GM21447 (cell line): ENCODE results near the gene CTSF.
"Not testable (repeated sequence)": the region's sequence is repeated elsewhere in the genome, so short reads cannot be mapped to it uniquely, and the experiment has no call there.

Experiments used
- ATAC-seq: cut with Tn5 transposase; IDR thresholded peaks from one replicate; pipeline ENCODE4 v1.9.1; 2021; ENCODE audit not compliant: unreplicated experiment

CTSF gene

DNA sequence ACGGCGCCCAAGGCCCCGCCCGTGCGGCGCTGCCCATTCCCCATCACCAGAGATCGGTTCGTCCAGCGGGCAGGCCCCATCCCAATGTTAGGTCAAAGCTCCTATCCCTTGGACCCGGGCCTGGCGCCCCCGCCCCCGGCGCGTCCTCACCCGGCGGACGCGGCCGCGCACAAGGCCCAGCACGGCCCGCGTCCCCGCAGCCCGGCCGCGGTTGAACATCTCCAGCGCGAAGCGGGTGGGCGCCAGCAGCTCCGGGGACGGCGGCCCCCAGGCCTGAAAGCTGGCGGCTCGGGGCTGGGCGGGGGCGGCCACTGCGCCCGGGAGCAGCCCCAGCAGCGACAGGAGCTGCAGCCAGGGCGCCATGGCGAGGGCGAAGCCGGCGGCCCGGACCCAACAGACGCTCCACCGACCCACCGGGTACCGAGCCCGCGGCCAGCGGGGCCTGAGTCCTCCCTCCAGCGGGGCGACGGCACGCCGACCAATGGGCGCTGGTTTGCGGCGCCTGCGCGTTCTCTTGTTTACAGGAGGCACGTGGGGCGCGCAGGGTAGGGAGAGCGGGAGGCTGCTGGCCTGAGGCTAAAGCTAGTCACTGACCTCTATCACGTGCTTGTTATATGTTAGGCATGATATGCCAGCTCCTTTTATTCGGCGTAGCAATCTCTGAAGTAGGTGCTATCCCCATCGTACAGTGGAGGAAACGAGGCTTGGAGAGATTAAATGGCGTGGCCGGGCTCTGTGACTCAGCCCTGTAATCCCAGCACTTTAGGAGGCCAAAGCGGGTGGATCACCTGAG lies at the start of gene CTSF:
TSS of gene CTSF (minus strand) at position 483 of the 793 bp plus-strand sequence. CDS start at position 363, 120 bp downstream.
- no peak for ATAC-seq

- no peak for ATAC-seq
Observed at GRCh38 chr11:66617155-66617834, 48.9 kb upstream of the CTSF start.

GRCh38 chr11:66616379-66617154 lies 48.2 kb upstream of the CTSF start, which contains the start of gene RBM14:
Gene RBM14 (plus strand): TSS chr11:66616630. CDS start chr11:66616721, 91 bp downstream.
- ATAC-seq = peak; percentile 78

DNA sequence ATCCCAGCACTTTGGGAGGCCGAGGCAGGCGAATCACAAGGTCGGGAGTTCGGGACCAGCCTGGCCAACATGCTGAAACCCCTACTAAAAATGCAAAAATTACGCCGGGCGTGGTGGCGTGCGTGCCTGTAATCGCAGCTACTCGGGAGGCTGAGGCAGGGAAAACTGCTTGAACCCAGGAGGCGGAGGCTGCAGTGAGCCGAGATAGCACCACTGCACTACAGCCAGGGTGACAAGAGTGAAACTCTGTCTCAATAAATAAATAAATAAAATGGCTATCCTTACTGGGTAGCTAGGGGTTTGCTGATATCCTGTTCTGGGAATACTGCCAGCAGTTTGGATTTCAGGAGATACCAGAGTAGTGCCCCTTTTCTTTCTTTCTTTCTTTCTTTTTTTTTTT lies 45.7 kb upstream of the CTSF start:
- no peak for ATAC-seq

DNA sequence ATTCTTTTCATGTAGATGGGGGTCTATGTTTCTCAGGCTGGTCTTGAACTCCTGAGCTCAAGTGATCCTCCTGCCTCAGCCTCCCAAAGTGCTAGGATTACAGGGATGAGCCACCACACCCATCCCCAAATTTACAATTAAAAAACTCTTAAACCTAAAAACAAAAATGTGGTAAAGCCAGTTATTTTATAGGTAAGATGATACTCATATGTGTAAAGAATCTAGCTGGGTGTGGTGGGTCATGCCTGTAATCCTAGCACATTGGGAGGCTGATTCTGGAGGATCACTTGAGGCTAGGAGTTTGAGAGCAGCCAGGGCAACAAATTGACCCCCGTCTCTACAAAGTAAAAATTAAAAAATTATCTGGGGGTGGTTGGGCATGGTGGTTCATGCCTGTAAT lies 44.1 kb upstream of the CTSF start:
- ATAC-seq = no peak

GRCh38 chr11:66609721-66610617 lies 41.6 kb upstream of the CTSF start:
- ATAC-seq = no peak

DNA sequence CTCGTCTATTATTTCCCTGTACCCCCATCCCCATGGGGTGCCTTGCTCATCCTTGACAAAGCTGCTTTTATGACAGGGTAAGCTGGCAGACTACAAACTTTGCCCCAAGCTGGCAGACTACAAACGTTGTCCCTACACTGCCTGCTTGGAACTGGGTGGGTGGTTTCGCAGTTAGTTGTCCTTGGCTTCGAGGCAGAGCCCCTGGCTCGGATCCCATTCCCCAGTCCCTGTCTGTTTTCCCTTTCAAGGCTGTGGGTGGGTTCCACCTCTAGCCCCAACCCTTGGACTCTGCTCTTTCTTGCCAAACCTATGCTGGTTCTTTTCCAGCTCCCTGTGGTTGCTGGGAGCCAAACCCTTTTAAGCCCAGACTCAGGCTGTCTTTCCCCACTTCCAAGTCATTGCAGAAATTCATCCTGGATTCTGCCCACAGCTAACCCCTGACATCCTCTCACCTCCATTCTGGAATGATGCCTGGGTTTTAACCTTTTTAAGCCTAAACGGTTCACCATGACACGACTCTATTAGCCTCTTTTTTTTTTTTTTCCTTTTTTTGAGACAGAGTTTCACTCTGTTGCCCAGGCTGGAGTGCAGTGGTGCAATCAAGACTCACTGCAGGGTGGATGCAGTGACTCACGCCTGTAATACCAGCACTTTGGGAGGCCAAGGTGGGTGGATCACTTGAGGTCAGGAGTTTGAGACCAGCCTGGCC lies 38.9 kb upstream of the CTSF start:
- no peak for ATAC-seq

DNA sequence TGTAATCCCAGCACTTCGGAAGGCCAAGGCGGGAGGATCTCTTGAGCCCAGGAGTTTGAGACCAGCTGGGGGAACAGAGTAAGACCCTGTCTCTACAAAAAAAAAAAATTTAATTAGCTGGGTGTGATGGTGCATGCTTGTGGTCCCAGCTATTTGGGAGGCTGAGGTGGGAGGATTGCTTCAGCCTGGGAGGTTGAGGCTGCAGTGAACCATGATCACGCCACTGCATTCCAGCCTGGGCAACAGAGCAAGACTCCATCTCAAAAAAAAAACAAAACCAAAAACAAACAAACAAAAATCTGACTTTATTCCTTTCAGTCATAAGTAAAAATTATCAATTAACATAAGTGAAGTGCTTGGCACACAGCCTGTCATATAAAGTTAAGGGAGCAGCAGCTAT lies 38.2 kb upstream of the CTSF start:
- not testable (repeated sequence) for ATAC-seq

DNA sequence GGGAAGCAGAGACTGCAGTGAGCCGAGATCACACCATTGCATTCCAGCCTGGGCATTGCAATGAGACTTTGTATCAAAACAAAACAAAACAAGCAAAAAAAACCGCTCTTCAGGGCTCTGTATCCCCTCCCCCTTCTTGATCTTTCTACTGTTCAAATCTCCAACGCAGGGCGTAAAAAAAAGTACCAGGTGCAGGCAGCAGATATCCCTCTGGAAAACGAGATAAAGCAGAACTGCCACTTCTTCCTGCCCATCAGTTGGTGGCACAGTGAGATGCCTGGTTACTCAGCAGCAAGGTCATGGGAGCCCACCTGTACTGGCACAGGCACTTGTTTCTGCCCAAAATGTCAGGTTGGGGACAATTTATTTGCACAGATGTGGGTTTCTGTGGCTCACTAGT lies 35.7 kb upstream of the CTSF start:
- no peak for ATAC-seq

- no peak for ATAC-seq
Observed at GRCh38 chr11:66603072-66603471, 34.7 kb upstream of the CTSF start.

DNA sequence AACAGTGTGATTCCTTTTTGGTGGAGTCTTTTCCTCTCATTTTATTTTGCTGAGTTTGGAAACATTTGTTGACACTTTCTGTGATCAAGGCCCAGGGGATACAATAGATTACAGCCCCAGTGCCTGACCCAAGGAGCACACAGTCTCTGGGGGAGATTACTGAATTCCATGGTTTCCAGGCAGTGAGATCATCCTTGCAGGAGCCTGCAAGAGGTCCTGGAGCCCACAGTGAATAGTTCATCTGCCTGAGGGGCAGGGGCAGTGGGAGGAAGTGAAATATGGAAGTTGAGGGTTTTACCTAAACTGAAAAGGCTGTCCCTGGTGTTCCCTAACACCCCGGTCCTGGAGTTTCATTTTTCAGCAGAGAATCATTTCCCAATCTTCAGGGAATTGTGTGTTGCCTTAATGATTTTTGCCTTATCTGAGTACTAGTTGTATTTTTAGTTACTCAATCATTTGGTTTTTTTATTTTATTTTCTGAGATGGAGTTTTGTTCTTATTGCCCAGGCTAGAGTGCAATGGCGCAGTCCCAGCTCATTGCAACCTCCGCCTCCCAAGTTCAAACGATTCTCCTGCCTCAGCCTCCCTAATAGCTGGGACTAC lies 32.3 kb upstream of the CTSF start:
- ATAC-seq = no peak

DNA sequence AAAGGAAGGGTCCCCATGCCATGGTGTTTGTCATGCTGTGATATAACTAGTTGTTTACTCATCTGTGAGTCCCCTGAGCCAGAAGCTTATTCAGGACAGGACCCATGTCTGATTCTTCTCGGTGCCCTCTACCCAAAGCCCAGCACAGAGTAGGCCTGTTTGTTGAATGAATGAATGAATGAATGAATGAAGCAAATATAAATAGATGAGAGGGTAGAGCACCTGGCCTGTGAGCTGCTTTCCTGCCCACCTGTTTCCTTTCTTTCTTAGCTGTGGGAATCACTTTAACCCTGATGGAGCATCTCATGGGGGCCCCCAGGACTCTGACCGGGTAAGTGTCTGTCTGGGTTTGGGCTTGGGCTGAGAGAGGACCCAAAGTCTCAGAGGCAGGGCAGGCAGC lies 31.8 kb upstream of the CTSF start:
- ATAC-seq = no peak

- ATAC-seq = no peak
Observed at GRCh38 chr11:66598993-66599392, 30.6 kb upstream of the CTSF start.

DNA sequence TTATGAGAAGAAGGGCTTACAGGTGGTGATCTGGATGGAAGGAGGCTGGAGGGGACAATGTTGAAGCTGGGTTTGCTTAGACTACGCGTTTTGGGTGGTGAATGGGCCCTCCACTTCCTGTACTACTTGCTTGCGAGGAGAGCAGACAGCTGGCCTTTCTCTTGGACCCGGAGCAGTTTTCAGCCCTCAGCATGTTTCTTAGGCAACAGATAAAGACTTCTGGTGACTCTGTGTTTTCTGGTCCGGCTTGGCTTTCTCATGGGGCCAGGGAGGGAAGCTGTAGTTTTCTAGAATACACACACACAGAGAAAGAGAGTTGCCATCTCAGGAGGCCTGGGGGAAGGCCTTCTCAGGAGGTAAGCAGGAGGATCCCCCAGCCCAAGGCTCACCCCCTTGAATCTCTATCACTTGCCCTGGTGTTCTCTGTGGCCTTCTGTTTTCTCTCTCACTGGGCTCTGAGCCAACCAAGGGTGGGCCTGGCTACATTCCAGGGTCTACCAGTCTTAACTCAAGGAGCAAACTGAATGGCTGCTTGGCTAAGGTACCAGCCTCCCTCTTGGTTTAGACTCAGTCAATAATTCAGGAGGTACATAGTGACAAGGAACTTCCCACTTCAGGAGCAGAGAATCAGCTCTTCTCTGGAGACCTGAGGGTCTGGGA lies 27.0 kb upstream of the CTSF start:
- no peak for ATAC-seq

GRCh38 chr11:66593650-66594049 lies 25.2 kb upstream of the CTSF start:
- no peak for ATAC-seq

DNA sequence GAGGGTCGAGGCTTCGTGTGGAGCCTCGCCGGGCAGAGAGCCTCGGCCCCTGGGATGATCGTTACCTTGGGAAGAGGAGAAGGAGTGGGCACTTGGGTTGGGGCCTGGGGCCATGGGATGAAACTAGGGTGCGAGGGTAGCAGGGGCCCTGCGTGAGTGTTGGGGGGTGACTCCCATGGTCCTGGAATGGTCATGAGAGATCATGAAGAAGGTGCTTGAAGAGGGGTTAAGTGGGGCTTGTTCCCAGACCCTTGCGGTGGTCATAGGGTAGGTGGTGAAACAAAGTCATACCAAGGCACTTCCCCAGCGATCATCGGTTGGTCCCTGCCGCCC lies 24.9 kb upstream of the CTSF start:
- ATAC-seq = no peak

GRCh38 chr11:66592457-66593302 lies 24.3 kb upstream of the CTSF start, which contains the start of the genes CCDC87 and CCS:
Gene CCDC87 (minus strand): TSS chr11:66593063. CDS start chr11:66593015, 48 bp downstream.
Gene CCS (plus strand): TSS chr11:66593185. CDS start chr11:66593262, 77 bp downstream.
- peak; percentile 87 for ATAC-seq

- no peak for ATAC-seq
Observed at GRCh38 chr11:66591175-66591574, 22.8 kb upstream of the CTSF start.
